ENCODE results near the gene HOXB5. TPM values are rescaled to one million over a fixed set of nuclear protein-coding genes. Genes with fewer than 3 reads are reported as not detected.

Gene HOXB5
- total RNA-seq, 1 donor from 2014 or later, result 0.59 TPM

DNA sequence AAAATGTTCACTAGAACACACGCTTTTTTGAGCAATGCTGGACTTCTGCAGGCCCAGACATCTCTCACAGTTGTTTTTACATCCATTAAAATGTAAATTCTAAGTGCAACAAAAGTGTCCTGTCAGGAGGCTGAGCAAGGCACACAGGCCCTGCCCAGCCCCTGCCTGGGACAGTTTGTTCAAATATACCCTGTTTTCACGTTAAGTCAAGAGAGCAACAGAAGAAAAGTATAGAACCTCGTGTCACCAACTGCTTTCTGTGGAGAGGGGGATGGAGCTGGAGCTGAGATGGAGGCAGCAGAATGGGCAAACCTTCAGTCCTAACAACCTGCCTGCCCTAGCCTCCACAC lies 44.3 kb downstream of the HOXB5 start:
- H3K36me3 Mint-ChIP-seq (ENCODE audit: low read depth, unreplicated experiment), result peaks cover 21% of the 10 kb centered on the region
- H3K4me1 Mint-ChIP-seq (ENCODE audit: unreplicated experiment), result peaks cover 53% of the 10 kb centered on the region
- no peak for DNase-seq (ENCODE audit: low spot score)

DNA sequence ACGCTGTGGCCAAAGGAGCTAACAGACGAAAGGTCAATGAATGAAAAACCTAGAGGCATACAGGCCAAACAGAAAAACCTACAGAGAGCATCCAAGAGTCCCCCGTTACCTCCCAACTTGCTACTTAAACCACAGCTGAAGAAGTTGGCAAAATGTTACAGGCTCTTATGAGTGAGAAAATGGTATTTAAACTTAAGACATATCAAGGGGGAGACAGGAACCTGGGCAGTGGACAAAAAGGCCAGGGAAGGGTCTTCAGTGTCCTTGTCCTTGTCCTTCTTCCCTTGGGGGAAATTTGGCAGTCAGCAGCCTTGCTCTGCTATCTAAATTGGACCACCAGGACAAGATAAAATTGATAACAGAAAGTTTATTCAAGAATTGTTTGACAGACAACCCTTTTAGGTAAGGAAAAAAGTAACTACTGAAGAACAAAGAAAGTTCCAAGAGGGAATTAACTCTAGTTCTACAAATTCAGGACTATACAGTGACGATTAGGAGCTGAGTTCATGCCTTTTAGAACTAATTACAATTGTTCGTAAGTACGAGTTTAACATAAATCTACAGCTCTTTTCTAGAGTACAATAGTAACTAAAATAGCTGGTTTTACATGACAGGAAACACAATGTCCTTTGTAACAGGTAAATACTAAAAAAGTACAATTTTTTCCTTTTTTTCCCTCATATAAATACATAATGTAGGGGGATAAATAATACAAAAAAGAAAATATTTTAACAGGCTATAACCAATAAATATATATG lies 44.9 kb downstream of the HOXB5 start:
- TF ChIP-seq, protein P1, sequence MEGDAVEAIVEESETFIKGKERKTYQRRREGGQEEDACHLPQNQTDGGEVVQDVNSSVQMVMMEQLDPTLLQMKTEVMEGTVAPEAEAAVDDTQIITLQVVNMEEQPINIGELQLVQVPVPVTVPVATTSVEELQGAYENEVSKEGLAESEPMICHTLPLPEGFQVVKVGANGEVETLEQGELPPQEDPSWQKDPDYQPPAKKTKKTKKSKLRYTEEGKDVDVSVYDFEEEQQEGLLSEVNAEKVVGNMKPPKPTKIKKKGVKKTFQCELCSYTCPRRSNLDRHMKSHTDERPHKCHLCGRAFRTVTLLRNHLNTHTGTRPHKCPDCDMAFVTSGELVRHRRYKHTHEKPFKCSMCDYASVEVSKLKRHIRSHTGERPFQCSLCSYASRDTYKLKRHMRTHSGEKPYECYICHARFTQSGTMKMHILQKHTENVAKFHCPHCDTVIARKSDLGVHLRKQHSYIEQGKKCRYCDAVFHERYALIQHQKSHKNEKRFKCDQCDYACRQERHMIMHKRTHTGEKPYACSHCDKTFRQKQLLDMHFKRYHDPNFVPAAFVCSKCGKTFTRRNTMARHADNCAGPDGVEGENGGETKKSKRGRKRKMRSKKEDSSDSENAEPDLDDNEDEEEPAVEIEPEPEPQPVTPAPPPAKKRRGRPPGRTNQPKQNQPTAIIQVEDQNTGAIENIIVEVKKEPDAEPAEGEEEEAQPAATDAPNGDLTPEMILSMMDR (IDR thresholded peaks at IDR 0.05; ENCODE audit: unreplicated experiment), result no peak
- peaks cover 54% of the 10 kb centered on the region for H3K4me1 Mint-ChIP-seq (ENCODE audit: unreplicated experiment)
- H3K27ac Mint-ChIP-seq (ENCODE audit: unreplicated experiment), result no peak overlapping the region
- no peak overlapping the region for H3K4me3 Mint-ChIP-seq (ENCODE audit: unreplicated experiment)
- H3K27me3 Mint-ChIP-seq (ENCODE audit: unreplicated experiment), result peaks cover 24% of the 10 kb centered on the region
- DNase-seq (ENCODE audit: low spot score), result no peak
- H3K36me3 Mint-ChIP-seq (ENCODE audit: low read depth, unreplicated experiment), result peaks cover 23% of the 10 kb centered on the region
- H3K9me3 Mint-ChIP-seq (ENCODE audit: unreplicated experiment), result no peaks in the 10 kb centered on the region

More for the DNA sequence above, 44.3 kb downstream of the HOXB5 start:
- no peak overlapping the region for H3K27ac Mint-ChIP-seq (ENCODE audit: unreplicated experiment)
- H3K4me3 Mint-ChIP-seq (ENCODE audit: unreplicated experiment), result peak overlapping the region; percentile 62
- peaks cover 26% of the 10 kb centered on the region for H3K27me3 Mint-ChIP-seq (ENCODE audit: unreplicated experiment)
- H3K9me3 Mint-ChIP-seq (ENCODE audit: unreplicated experiment), result no peaks in the 10 kb centered on the region
- TF ChIP-seq, protein P1 (IDR thresholded peaks at IDR 0.05; ENCODE audit: unreplicated experiment), result no peak

DNA sequence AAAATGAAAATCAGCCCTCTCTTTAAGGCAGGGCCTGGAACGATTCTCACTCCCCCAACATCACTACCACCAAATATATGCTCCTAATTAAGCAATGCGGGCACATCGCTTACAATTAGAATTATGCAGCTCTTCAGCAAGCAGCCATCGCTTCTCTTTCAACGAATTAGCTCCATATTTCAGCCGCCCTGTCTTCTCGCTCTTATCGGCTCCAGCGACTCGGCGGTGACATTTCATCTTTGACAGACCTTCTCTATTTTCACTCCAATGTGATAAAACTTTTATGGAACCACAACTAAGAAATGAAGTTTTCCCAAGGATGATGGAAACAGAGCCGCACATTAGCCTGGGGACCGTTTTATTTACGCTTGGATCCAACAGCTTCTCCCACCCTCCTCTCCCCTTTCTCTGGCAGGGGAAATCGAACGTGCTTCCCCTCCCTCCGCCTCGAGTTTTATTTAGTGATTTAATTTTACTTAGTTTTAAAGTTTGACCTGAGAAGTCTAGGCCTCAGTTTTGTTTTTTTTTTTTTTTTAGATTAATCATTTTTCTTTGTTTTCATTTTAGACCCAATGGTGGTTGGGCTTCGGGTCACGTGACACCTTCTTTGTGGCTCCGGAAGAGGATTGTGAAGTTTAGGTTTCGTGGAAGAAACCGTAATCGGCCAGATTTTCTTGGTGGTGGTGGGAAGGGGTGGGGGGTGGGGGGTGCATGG lies 45.6 kb downstream of the HOXB5 start:
- DNase-seq (ENCODE audit: low spot score), result no peak
- peaks cover 49% of the 10 kb centered on the region for H3K4me1 Mint-ChIP-seq (ENCODE audit: unreplicated experiment)
- H3K4me3 Mint-ChIP-seq (ENCODE audit: unreplicated experiment), result peak overlapping the region; percentile 71
- peak overlapping the region; percentile 74 for H3K27ac Mint-ChIP-seq (ENCODE audit: unreplicated experiment)
- TF ChIP-seq, protein P1 (IDR thresholded peaks at IDR 0.05; ENCODE audit: unreplicated experiment), result no peak
- H3K36me3 Mint-ChIP-seq (ENCODE audit: low read depth, unreplicated experiment), result peaks cover 21% of the 10 kb centered on the region
- peaks cover 23% of the 10 kb centered on the region for H3K27me3 Mint-ChIP-seq (ENCODE audit: unreplicated experiment)
- H3K9me3 Mint-ChIP-seq (ENCODE audit: unreplicated experiment), result no peaks in the 10 kb centered on the region

DNA sequence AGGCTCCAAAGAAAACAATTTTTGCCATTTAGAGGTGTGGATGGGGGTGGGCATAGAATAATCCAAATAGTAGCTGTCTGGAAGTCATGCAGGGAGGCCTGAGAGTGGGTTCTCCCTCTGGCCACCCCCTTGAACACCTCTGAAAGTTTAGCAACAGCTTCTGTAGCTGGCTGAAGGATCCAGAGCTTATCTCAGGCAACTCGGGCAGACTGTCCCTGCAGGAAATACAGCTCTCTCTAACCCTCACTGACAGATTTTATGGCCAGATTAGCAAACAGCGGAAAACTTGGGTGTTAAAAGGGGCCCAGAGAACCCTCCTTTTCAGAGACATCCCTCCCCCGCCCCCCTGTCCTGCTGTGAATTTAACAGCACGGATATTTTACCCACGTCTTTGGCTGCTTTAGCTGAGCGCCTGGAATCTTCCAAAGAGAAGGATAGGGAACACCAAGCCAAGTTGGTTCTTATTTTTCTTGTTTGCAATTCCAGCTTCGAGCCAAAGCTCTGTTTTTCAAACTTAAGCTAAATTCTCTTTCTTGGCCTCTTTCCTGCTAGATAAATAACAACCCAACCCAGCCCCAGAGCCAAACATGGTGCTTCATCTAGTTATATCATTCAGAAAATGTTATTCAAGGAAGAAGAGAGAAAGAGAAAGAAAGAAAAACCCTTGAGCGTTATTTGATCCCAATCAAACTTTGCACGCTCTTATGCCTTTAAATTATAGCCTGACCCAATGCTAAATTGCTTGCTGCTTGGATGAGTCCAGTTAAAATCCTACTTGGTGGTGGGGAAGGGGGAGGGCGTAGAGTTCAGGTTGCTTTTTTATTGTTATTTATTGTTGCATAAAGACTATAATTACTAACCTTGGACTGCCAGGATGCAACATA lies 46.4 kb downstream of the HOXB5 start:
- peaks cover 51% of the 10 kb centered on the region for H3K4me1 Mint-ChIP-seq (ENCODE audit: unreplicated experiment)
- peaks cover 21% of the 10 kb centered on the region for H3K36me3 Mint-ChIP-seq (ENCODE audit: low read depth, unreplicated experiment)

More for the DNA sequence above, 46.4 kb downstream of the HOXB5 start:
- DNase-seq (ENCODE audit: low spot score), result no peak
- H3K9me3 Mint-ChIP-seq (ENCODE audit: unreplicated experiment), result no peaks in the 10 kb centered on the region
- TF ChIP-seq, protein P1 (IDR thresholded peaks at IDR 0.05; ENCODE audit: unreplicated experiment), result no peak
- peak overlapping the region; percentile 74 for H3K27ac Mint-ChIP-seq (ENCODE audit: unreplicated experiment)
- peaks cover 26% of the 10 kb centered on the region for H3K27me3 Mint-ChIP-seq (ENCODE audit: unreplicated experiment)
- peak overlapping the region; percentile 71 for H3K4me3 Mint-ChIP-seq (ENCODE audit: unreplicated experiment)
